Measurements from ENCODE around the gene IAPP. TPM values are rescaled to one million over a fixed set of nuclear protein-coding genes. Genes with fewer than 3 reads are reported as not detected.
"Not testable (repeated sequence)": the region's sequence is repeated elsewhere in the genome, so short reads cannot be mapped to it uniquely, and the experiment has no call there.

IAPP gene
- total RNA-seq = not detected

- no peak for DNase-seq
Observed at GRCh38 chr12:21372602-21373001, at the start of gene IAPP. Gene IAPP, plus strand, starts transcription at chr12:21372902. Its CDS starts 450 bp downstream, at chr12:21373352.

GRCh38 chr12:21323736-21324135 is 49.0 kb upstream of the IAPP start:
- DNase-seq = no peak

GRCh38 chr12:21324551-21324950 is 48.2 kb upstream of the IAPP start:
- no peak for DNase-seq

DNA sequence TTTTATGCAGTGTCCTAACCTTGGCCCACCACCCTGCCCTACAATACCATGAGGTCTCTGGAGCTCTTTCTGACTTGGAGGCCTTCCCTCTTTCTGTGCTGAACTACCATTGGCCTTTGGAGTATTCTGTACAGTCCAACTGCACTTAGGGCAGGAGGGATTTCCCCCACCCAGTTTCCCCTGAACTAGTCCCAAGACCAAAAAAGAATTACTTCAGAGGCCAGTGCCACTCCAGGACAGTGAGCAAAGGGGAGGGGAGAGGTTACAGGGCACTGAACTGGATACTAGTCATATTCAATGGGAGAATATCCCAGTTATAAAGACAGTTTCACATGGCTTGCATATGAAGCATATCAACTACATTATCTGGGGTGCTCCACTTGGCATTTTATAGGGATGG is 44.1 kb upstream of the IAPP start:
- no peak for DNase-seq

DNA sequence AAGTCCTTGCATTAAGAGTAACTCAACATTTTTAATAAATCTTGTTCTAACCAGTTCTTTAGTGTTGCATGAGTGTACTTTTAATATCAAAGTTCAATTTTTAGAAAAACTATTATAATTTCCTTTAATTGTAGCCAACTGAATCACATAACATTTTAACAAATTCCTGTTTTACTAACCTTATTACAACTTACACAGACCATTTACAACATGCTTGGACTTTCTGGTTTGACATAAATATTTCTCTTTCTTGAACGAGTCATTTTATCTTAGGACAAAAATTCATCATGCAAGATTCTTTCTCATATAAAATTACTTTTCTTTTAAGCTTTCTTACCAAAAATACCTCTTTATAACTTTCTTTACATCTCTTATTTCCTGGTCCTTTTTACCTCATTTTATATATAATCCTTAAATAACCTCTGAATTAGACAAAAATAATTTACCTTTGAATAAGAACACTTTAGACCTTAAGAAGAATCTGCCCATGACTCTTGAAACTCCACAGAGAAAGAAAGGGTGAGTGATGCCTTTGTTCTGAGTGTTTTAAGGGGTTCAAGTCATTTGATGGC is 41.9 kb upstream of the IAPP start:
- DNase-seq = no peak

DNA sequence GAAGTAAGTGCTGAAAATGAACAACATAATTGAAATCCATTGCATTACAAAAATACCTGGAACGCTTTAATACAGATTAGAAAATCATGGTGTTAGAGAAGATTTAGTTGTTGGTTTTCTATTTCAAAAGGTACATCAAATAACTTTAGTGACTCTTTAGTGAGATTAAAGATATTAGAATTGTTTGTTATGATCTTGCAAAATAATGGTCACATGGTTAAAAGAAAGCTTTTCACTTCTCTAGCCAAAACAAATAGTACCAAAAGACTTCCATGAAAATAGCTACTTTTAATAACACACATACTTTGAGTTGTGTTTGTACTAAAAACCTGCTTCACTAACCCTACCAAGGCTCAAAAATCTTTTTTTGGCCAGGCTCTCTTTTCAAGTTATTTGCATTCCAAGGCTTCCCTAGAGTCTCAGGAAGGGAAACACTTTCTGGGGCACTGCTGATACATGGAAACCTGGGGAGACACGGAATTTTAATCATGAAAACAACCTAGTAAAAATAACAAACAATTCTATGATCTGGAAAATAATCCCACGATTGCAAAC is 37.9 kb upstream of the IAPP start, which contains the start of gene SLCO1A2:
TSS of gene SLCO1A2 (minus strand) at position 147 of the 555 bp plus-strand sequence. CDS start 270 bp downstream, outside the sequence.
- DNase-seq = no peak

- DNase-seq = peak; percentile 40
Observed at GRCh38 chr12:21336656-21337055, 36.0 kb upstream of the IAPP start.

- peak; percentile 8 for DNase-seq
Observed at GRCh38 chr12:21337453-21337852, 35.2 kb upstream of the IAPP start.

- DNase-seq = peak; percentile 2
Observed at GRCh38 chr12:21337959-21338744, 34.5 kb upstream of the IAPP start.

- no peak for DNase-seq
Observed at GRCh38 chr12:21339921-21340320, 32.8 kb upstream of the IAPP start.

GRCh38 chr12:21340403-21340802 is 32.3 kb upstream of the IAPP start:
- DNase-seq = no peak

DNA sequence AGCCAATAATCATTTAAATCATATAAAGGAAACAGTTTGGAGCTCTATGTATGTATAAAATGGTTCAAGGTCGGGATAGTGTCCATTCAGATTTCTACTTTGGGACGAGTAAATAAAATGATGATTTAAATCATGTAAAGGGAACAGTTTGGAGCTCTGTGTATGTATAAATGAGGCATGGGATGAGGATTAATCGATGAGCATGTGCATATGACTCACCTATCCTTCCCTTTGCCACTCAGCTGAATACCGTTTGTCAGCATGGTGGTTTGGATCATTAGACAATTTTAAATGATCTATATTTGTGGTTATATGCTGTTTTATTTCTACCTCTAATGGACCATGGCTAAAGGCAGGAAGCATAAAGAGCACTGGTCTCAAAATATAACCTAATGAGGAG is 30.9 kb upstream of the IAPP start:
- DNase-seq = no peak

GRCh38 chr12:21343636-21344035 is 29.1 kb upstream of the IAPP start:
- no peak for DNase-seq

- no peak for DNase-seq
Observed at GRCh38 chr12:21346542-21347205, 26.0 kb upstream of the IAPP start.

DNA sequence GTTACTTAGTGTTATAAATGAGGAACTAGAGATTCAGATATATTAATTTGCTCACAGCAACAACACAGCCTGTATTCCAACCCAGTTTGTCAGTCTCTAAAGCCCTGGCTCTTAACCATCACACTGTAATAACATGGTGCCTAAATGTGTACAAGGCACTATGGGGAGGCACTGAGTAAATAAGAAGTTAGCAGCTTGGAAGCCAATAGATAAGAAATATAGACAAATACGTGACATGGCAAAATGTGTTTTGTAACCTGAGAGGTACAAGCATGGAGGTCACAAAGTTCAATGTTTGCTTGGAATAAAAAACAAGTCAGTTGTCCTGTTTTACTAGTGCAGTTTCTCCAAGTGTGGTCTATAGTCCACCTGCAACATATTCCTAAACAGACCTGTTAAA is 21.7 kb upstream of the IAPP start:
- no peak for DNase-seq

- no peak for DNase-seq
Observed at GRCh38 chr12:21353487-21353886, 19.2 kb upstream of the IAPP start.

GRCh38 chr12:21353948-21354347 is 18.8 kb upstream of the IAPP start:
- no peak for DNase-seq

DNA sequence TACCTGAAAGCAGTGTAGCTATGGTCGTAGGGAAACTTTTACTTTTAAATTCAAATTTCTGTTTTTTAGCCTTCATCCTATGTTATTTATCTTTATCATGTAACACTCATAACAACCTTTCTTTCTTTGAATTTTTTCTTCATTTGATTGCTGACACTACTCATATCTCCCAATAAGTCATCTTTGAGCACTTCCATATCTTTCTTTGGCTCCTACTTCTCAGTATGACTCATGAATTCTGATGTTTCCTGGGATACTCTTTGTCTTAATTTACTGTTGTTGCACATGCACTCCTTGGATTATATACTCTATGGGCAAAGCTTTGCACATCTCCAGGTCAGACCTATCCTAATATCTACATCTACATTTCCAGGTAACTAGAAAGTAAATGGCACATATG is 18.1 kb upstream of the IAPP start:
- DNase-seq = no peak

DNA sequence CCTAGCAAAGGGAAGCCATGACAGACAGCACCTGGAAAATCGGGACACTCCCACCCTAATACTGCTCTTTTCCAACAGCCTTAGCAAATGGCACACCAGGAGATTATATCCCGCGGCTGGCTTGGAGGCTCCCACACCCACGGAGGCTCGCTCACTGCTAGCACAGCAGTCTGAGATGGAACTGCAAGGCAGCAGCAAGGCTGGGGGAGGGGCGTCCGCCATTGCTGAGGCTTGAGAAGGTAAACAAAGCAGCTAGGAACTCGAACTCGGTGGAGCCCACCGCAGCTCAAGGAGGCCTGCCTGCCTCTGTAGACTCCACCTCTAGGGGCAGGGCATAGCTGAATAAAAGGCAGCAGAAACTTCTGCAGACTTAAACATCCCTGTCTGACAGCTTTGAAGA is 12.1 kb upstream of the IAPP start:
- not testable (repeated sequence) for DNase-seq

GRCh38 chr12:21369141-21369980 is 3.3 kb upstream of the IAPP start:
- DNase-seq = no peak

DNA sequence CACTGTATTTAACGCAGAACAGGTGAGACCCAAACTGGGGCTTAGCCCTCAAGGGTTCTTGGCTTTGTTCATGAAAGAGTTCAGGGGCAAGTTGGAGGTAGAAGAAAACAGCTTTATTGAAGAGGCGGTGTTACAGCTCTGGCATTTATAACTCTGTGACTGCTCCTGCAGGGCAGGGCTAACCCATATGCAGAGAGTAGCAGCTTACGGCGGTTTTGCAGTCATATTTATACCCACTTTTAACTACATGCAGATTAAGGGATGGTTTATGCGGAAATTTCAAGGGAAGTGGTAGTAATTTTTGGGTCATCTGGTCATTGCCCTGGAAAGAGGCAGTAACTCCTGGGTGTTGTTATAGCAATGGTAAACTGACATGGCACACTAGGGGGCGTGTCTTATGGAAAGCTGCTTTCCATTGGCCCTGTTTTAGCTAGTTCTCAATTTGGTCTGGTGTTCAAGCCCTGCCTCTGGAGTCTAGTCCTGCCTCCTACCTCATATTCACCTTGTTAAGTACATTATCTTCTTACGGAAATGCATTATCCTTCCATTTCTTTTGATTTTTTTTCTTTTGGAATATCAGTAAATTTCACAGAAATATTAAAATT is 1.8 kb upstream of the IAPP start:
- no peak for DNase-seq

GRCh38 chr12:21379218-21379617 is 6.5 kb downstream of the IAPP start:
- DNase-seq = no peak
